Neuronal stem cell (in vitro differentiated cells): ENCODE results near the gene VEZT.

Source experiments
- DNase-seq: peaks from one replicate; pipeline ENCODE4 v3.0.0-alpha.2; 2013; ENCODE audit warnings: low spot score
- H2AFZ ChIP-seq: one replicate; pipeline ENCODE4 v1.6.1; 2013; ENCODE audit warnings: mild to moderate bottlenecking, low read length, inconsistent platforms
- H2AK5ac ChIP-seq: 2 replicates; pipeline ENCODE4 v1.6.1; 2013; ENCODE audit warnings: low read depth, mild to moderate bottlenecking, inconsistent platforms, low read length, moderate library complexity, mixed read lengths
- H2BK120ac ChIP-seq: 2 replicates; pipeline ENCODE4 v1.6.1; 2013; ENCODE audit warnings: low read depth, mild to moderate bottlenecking, inconsistent platforms, low read length, moderate library complexity, mixed read lengths
- H2BK12ac ChIP-seq: one replicate; pipeline ENCODE4 v1.6.1; 2013; ENCODE audit warnings: low read length, inconsistent platforms
- H2BK15ac ChIP-seq: 2 replicates; pipeline ENCODE4 v1.6.1; 2013; ENCODE audit warnings: mild to moderate bottlenecking, low read length, inconsistent platforms, mixed read lengths
- H2BK5ac ChIP-seq: one replicate; pipeline ENCODE4 v1.6.1; 2013; ENCODE audit warnings: inconsistent platforms, mild to moderate bottlenecking, low read length, moderate library complexity
- H3K14ac ChIP-seq: one replicate; pipeline ENCODE4 v1.6.1; 2013; ENCODE audit warnings: low read length, inconsistent platforms
- H3K18ac ChIP-seq: 2 replicates; pipeline ENCODE4 v1.6.1; 2013; ENCODE audit warnings: low read length, inconsistent platforms
- H3K23ac ChIP-seq: 2 replicates; pipeline ENCODE4 v1.6.1; 2013; ENCODE audit warnings: low read depth, mild to moderate bottlenecking, mixed read lengths, low read length, inconsistent platforms; ENCODE audit not compliant: poor library complexity
- H3K27ac ChIP-seq: replicated peaks from 3 replicates; pipeline ENCODE4 v1.5.1; 2013; ENCODE audit warnings: low read length, inconsistent platforms
- H3K27me3 ChIP-seq, 3 experiments: 2 replicates each; pipeline ENCODE4 v1.6.1; 2013; ENCODE audit warnings: low read length in 3 of 3, mild to moderate bottlenecking in 2 of 3, inconsistent platforms in 1 of 3, low read depth in 1 of 3, mixed read lengths in 1 of 3, moderate library complexity in 1 of 3; ENCODE audit not compliant: control insufficient read depth in 3 of 3, insufficient read depth in 3 of 3
- H3K36me3 ChIP-seq, 2 donors: replicated peaks in 1 of 2; 2 replicates each; pipeline ENCODE4 v1.6.1; 2013; ENCODE audit warnings: low read length in 2 of 2; ENCODE audit not compliant: control insufficient read depth in 2 of 2, insufficient read depth in 2 of 2
- H3K4ac ChIP-seq: 2 replicates; pipeline ENCODE4 v1.6.1; 2013; ENCODE audit warnings: inconsistent platforms, mild to moderate bottlenecking, low read length, moderate library complexity
- H3K4me1 ChIP-seq, 2 donors: 1 replicate in 1 of 2; 2 replicates in 1 of 2; pipeline ENCODE4 v1.6.1; 2013; ENCODE audit warnings: low read length in 2 of 2, low read depth in 1 of 2; ENCODE audit not compliant: control insufficient read depth in 2 of 2, insufficient read depth in 1 of 2
- H3K4me2 ChIP-seq: one replicate; pipeline ENCODE4 v1.6.1; 2013; ENCODE audit warnings: mild to moderate bottlenecking, low read length, inconsistent platforms; ENCODE audit not compliant: insufficient read depth, poor library complexity, severe bottlenecking
- H3K4me3 ChIP-seq, 2 donors: 2 replicates each; pipeline ENCODE4 v1.5.1; 2013; ENCODE audit warnings: low read length in 2 of 2, mild to moderate bottlenecking in 2 of 2, inconsistent platforms in 1 of 2, moderate library complexity in 1 of 2
- H3K79me1 ChIP-seq: one replicate; pipeline ENCODE4 v1.6.1; 2013; ENCODE audit warnings: low read depth, mild to moderate bottlenecking, inconsistent platforms, low read length, moderate library complexity
- H3K9ac ChIP-seq: one replicate; pipeline ENCODE4 v1.6.1; 2013; ENCODE audit warnings: mild to moderate bottlenecking, low read depth, low read length, inconsistent platforms; ENCODE audit not compliant: poor library complexity
- H3K9me3 ChIP-seq, 2 donors: replicated peaks in 1 of 2; 2 replicates each; pipeline versions ENCODE3 to v1.6.1; 2013; ENCODE audit warnings: low read length in 2 of 2, mild to moderate bottlenecking in 2 of 2, inconsistent platforms in 1 of 2, low read depth in 1 of 2, mixed read lengths in 1 of 2, moderate library complexity in 1 of 2; ENCODE audit not compliant: control insufficient read depth in 2 of 2, insufficient read depth in 1 of 2
- H4K8ac ChIP-seq: one replicate; pipeline ENCODE4 v1.6.1; 2013; ENCODE audit warnings: low read depth, mild to moderate bottlenecking, inconsistent platforms, low read length, moderate library complexity
- H4K91ac ChIP-seq: one replicate; pipeline ENCODE4 v1.6.1; 2013; ENCODE audit warnings: low read length, low read depth, mild to moderate bottlenecking, inconsistent platforms; ENCODE audit not compliant: poor library complexity
- WGBS, 2 donors: extraction: QIAGEN DNeasy Blood & Tissue Kit; methylation state at CpG; one replicate each; pipeline ENCODE4 v1.1.7; 2013; ENCODE audit warnings: missing lambda C conversion rate in 2 of 2, mixed read lengths in 1 of 2; ENCODE audit not compliant: insufficient read length in 2 of 2, insufficient replicate concordance in 1 of 2; ENCODE audit errors: extremely low coverage in 2 of 2; 5-methylcytosine and 5-hydroxymethylcytosine counted together

Gene VEZT

GRCh38 chr12:95198914-95199313 is 18.7 kb upstream of the VEZT start:
- no peak overlapping the region for H2AFZ ChIP-seq
- no peak overlapping the region for H3K27ac ChIP-seq
- no peak overlapping the region for H2BK5ac ChIP-seq
- H3K4me2 ChIP-seq = no peak overlapping the region
- H3K27me3 ChIP-seq = no peaks in the 10 kb centered on the region
- no peak overlapping the region for H2BK120ac ChIP-seq
- H2BK15ac ChIP-seq = no peak overlapping the region
- H2BK12ac ChIP-seq = no peak overlapping the region
- peaks cover 0 to 17% of the 10 kb centered on the region in 2 donors for H3K36me3 ChIP-seq
- no peak overlapping the region for H3K4ac ChIP-seq
- no peak overlapping the region for H3K14ac ChIP-seq
- H3K18ac ChIP-seq = no peak overlapping the region
- no peak overlapping the region for H3K9ac ChIP-seq
- H4K91ac ChIP-seq = no peak overlapping the region
- H3K9me3 ChIP-seq = peaks cover 0 to 3% of the 10 kb centered on the region in 2 donors
- peaks cover 1% of the 10 kb centered on the region for H3K79me1 ChIP-seq
- H2AK5ac ChIP-seq = no peak overlapping the region
- peaks cover 3% of the 10 kb centered on the region in 2 donors for H3K4me1 ChIP-seq
- H3K23ac ChIP-seq = no peak overlapping the region
- WGBS, 2 donors = no CpG with 5 or more reads among the region's 4 CpGs
- H4K8ac ChIP-seq = no peak overlapping the region
- DNase-seq = no peak
- H3K4me3 ChIP-seq = no peak overlapping the region

DNA sequence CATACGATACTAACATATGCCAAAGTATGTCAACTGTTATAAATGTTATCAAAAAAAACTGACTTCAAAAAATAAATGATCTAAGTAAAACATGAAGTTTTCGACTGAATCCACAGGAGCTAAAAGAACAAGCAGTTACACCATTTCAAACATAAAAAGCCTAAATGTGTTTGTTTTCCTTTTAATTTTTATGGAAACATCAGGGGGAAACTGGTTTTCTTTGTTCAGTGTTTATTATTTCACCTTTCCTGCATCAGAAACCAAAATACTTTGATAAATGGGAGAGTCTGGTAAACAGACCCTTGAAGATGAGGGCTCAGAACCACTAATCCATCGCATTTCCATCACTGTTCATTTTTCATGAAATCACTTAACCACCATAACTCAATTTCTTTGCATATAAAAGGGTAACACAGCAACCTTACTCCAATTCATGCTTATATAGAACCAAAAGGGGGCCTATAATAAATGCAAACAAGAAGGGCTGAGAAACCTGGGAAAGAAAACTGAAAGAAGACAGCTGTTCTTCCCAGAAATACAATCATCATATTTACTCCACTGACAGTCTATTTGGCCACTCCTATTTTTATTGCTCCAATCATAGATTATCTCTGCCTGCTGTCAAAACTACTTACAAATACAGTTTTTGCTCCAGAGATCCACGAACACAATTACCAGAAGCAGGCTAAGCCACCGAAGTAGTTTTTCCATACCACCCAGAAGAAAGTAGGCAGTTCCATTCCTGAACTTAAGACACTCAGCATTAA is 17.3 kb upstream of the VEZT start:
- Histone ChIP-seq H2BK15ac (no peak overlapping the region), H2BK5ac (no peak overlapping the region), H3K9me3 (peaks cover 0 to 3% of the 10 kb centered on the region in 2 donors), H3K18ac (no peak overlapping the region), H3K23ac (no peak overlapping the region), H3K79me1 (peaks cover 1% of the 10 kb centered on the region), H2BK120ac (no peak overlapping the region), H4K91ac (no peak overlapping the region), H3K4me1 (peaks cover 10 to 12% of the 10 kb centered on the region in 2 donors), H3K27ac (no peak overlapping the region), H3K4me2 (no peak overlapping the region), H3K4me3 (no peak overlapping the region), H3K27me3 (no peaks in the 10 kb centered on the region), H3K36me3 (peaks cover 0 to 28% of the 10 kb centered on the region in 2 donors), H2AFZ (no peak overlapping the region), H2BK12ac (no peak overlapping the region), H3K4ac (no peak overlapping the region), H4K8ac (no peak overlapping the region), H2AK5ac (no peak overlapping the region), H3K14ac (no peak overlapping the region), H3K9ac (no peak overlapping the region)
- WGBS, 2 donors = 100% methylated on average over 1 of the region's 5 CpGs; no CpG with 5 or more reads in 1 of the 2 donors
- no peak for DNase-seq

DNA sequence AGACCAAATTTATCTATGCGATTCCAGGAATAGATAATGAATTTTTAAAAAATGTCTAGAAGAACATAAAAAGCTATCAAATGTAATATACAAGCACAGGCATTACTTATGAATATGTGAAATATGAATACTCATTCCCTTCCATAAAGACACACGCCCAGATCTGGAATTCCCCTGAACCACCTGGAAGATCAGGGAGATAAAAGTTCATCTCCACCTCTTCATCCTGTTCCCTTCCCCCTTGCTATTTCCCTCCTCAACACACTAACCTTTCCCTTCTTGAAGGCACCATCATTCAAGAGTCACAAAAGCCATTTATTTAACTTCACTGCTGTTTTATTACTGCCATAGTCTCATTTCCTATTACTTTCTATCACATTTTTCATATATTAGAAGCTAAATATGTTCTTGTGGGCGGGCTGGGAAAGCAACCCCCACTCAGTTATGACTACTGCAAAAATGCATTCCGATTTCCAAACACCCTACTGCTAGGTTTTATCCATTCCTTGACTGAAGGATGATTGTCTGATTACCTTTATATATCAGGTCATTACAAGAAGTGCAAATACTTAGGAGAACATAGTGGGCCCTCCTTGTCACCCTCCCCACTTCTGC is 16.4 kb upstream of the VEZT start:
- Histone ChIP-seq H3K18ac (no peak overlapping the region), H3K9ac (no peak overlapping the region), H2BK5ac (no peak overlapping the region), H3K4me1 (peaks cover 14 to 15% of the 10 kb centered on the region in 2 donors), H3K27ac (no peak overlapping the region), H2BK120ac (no peak overlapping the region), H4K91ac (no peak overlapping the region), H3K14ac (no peak overlapping the region), H3K36me3 (peaks cover 0 to 28% of the 10 kb centered on the region in 2 donors), H3K4me3 (no peak overlapping the region), H2AFZ (no peak overlapping the region), H2AK5ac (no peak overlapping the region), H3K9me3 (peaks cover 0 to 3% of the 10 kb centered on the region in 2 donors), H2BK12ac (no peak overlapping the region), H3K27me3 (no peaks in the 10 kb centered on the region), H3K79me1 (peaks cover 1% of the 10 kb centered on the region), H3K4ac (no peak overlapping the region), H4K8ac (no peak overlapping the region), H2BK15ac (no peak overlapping the region), H3K23ac (no peak overlapping the region), H3K4me2 (no peak overlapping the region)
- DNase-seq = no peak
- no CpG with 5 or more reads among the region's 4 CpGs for WGBS, 2 donors

DNA sequence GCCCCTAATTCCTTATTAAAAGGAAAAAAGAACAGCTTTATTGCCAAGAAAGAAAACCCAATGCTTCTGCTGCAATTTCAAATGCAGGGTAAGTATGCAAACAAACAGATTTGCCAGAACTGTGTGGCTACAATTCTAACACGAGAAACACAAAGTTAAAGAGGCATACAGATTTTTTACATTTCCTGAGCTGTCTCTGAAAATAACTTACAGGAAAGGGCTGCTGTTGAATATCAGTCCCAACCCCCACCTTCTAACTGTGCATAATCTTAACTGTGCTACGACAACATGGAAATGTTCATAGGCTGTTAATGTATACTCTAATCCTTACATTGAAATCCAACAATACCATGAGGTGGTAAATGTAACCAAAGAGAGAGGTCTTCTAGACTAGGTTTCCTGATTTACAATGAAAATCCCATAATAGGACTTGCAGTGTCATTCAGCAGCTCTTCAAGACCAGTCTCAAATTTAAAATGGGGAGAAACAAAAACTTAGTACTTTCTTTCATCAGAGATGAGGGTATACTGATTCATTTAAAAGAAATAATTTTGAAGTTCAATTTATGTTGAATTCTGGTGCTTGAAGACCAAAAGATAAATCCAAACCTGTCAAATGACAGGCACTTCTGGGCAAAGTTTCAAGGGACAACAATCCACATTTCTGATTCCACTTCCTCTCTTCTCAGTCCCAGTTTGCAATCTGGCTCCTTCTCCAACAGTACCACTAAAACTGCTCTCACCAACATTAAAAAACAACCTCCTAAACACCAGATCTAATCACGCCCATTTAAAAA is 14.7 kb upstream of the VEZT start:
- no peak overlapping the region for H2BK12ac ChIP-seq
- H3K9me3 ChIP-seq = peaks cover 0 to 3% of the 10 kb centered on the region in 2 donors
- H3K79me1 ChIP-seq = no peaks in the 10 kb centered on the region
- no peak overlapping the region for H3K4ac ChIP-seq
- no peak overlapping the region for H2BK15ac ChIP-seq
- no peak overlapping the region for H3K9ac ChIP-seq
- no peak overlapping the region for H2AK5ac ChIP-seq
- H3K27me3 ChIP-seq = no peaks in the 10 kb centered on the region
- H3K36me3 ChIP-seq = peaks cover 0 to 35% of the 10 kb centered on the region in 2 donors
- H3K4me3 ChIP-seq = no peak overlapping the region
- no CpG with 5 or more reads among the region's 3 CpGs for WGBS, 2 donors
- H2BK5ac ChIP-seq = no peak overlapping the region
- H4K8ac ChIP-seq = no peak overlapping the region
- no peak overlapping the region for H3K4me2 ChIP-seq
- H3K23ac ChIP-seq = no peak overlapping the region
- H3K18ac ChIP-seq = no peak overlapping the region
- no peak overlapping the region for H2AFZ ChIP-seq
- no peak overlapping the region for H3K14ac ChIP-seq
- H2BK120ac ChIP-seq = no peak overlapping the region
- no peak for DNase-seq
- peaks cover 14 to 15% of the 10 kb centered on the region in 2 donors for H3K4me1 ChIP-seq
- H3K27ac ChIP-seq = no peak overlapping the region
- no peak overlapping the region for H4K91ac ChIP-seq
